GM18867 (cell line): ENCODE results near the gene PDE2A.

Experiments
- ATAC-seq: cut with Tn5 transposase; IDR thresholded peaks from one replicate; pipeline ENCODE4 v1.9.1; 2021; ENCODE audit warnings: mild to moderate bottlenecking, moderate library complexity; ENCODE audit not compliant: unreplicated experiment

The PDE2A gene

DNA sequence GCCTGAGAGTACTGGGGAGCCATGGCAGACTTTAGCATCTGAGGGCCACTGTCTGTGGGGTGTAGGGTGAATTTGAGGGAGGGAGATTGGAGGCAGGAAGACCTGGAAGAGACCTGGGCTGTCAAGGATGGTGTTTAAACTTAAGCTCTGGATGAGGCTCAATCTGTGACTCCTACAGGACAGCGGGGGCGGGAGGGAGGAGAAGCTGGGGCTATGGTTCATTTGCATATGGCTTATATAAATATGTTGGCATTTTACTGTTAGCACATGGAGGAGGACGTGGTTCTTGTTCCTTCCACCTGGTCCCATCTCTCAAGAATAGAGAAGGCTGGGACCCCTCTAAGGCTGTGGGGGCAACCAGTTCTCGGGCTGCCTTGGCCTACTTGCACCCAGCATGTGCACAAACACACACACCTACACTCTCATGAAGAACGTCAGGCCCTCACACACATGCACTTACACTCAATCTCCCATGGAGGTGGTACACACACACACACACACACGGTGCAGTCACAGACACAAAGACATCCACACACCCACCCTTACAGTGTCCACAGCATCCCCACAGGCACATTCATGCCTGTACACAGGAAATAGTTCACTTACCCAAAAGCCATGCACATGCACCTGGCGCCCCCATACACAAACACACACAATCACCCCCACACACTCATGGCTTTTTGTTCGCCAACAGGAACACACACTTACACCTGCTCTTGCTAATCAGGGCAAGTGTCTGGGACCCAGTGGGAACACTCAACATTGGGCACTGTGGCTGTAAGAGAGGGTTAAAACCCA lies 81.3 kb downstream of the PDE2A start:
- ATAC-seq = no peak

DNA sequence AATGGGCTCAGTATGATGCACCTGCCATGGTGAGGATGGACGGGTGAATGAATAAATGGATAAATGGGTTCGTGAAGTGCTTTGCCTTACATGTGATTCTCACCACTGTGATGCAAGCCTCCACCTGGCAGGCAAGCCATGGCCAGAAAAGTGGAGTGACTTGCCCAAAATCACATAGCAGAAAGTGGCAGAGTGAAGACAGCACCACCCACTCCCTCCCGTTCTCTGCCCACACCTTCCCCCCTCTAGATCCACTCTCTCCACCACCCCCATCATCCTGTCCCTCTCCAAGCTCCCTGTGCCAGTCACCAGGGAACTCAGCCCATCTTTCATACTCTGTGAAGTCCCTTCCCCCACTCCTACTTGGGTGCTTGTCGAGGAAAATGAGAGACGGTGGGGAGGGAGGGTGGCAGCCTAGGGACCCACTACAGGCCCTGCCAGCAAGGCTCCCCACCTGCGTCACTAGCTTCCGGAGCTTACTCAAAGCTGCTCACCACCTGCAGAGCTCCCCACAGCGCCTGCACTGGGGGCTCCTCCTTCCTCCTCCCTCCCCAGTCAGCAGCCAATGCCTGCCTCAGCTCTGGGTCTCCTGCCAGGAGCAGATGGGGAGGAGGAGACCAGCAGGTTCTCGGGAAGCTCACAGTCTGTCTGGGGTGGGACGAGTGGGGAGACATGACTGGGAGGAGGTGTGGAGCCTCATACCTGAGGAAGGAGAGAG lies 82.3 kb downstream of the PDE2A start:
- ATAC-seq = no peak

DNA sequence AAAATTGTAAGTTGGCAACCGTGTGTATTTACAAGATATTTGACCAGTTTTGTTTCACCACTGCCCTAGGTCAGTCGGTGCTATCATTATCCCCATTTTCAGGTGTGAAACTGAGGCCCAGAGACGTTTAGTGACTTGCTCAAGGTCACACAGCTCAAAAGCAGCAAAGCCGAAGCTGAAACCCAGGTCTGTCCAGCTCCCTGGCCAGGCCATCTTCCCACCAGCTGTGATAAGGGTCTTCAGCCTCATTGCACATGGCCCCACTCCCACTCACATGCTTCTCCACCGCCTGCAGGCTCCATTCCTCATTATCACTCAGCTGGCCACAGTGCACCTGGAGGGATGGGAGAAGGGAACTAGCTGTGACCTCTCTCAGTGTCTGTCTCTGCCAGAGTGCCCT lies 83.2 kb downstream of the PDE2A start:
- no peak for ATAC-seq

DNA sequence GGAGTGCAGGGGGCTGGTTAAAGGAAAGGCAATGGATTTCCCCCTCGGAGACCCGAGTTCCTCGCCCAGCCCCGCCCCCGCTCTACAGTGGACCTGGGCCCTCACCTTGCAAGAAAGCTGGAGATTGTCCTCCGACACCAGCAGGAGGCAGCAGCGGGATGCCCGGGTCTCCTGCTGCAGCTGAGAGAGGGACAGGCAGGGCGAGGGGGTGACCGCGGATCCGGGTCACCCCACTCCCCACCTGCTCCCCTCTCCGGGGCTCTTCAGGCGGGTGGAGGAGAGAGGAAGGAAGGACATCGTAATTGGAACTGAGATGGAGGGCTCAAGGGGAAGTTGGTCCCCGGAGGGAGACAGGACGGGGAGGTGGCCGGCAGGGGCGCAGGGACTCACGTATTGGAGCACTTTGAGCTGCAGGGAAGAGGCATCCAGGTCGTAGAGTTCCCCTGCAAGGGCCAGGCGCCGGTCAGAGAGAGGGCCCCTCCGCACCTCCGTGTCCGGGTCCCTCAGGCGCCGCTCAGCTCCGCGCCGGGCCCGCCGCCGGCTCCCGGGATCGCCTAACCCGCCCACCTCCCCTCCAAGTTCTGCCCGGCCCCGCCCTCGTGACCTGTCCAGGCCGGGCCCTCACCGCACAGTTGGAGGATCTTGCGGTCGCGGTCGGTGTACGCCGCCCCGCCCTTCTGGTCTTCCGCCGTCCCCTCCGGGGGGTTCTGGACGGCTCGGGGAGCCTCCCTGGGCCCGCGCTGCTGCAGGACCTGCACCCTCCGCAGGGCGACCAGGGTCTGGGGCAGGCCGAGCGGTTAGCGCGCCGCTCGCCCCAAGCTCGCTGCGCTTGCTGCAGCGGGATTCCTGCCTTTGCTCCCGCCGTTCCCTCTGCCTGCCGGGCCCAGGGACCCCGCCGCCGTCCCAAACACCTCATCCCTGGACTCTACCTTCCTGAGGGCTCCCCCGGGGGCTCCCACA lies 84.1 kb downstream of the PDE2A start:
- ATAC-seq = no peak

DNA sequence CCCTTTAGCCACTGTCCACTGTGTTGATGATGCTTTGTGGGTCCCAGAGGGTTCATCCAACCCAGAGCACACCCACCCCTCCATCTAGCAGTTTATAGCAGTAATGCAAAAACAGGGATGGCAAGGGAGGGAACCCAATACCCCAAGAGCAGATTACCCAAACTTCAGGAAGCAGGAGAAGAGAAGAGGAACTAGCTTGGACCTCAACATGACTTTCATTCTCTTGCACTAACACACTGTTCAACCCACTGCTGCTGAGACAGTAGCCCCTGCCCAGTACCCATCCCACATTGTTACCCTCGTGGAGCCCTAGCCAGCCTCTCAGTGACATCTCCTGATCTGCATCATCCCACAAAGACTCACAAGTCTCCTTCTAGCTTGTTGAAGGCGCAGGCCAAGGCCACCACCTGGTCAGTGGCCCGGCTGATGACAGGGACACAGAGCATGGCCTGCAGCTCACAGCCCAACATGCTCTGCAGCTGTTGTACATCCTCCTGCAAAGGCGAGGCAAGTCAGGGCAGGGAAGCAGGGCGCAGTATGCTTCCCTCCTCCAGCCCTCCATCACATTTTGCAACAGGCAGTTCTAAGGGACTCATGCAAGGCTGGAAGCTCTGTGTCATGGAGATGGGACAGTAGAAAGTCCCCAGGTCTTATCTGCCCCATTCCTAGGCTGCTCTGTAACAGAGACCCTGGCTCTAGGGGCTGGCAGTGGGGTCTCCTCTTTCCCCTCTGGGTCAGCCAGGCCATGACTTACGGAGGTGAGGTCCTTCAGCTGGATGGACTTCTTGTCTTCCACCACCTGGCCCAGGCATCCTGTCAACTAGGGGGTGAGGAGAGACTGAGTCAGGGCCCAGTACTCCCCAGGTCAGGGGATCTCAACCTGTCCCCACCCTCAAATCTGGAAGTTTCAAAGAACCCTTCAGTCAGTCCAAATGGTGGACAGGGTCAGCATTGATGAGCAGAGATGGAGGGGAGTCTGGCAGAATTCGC lies 85.5 kb downstream of the PDE2A start:
- ATAC-seq = no peak

DNA sequence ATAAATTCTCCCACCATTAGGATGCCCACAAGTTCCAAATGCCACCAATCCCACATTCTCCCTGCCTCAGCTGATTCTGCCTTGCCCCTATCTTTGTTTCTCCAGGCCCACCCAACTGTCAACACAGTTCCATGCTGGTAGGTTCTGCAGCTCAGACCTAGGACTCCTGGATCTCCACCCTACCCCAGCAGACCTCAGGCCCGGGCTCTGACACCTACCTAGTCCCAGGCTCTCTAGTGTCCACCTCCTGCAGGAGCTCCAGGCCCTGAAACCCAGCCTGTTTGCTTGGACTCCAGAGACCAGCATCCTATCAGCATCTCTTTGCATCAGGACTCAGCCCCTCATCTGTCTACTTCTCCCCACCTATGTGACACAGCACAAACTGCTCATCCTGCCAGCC lies 86.5 kb downstream of the PDE2A start:
- no peak for ATAC-seq

DNA sequence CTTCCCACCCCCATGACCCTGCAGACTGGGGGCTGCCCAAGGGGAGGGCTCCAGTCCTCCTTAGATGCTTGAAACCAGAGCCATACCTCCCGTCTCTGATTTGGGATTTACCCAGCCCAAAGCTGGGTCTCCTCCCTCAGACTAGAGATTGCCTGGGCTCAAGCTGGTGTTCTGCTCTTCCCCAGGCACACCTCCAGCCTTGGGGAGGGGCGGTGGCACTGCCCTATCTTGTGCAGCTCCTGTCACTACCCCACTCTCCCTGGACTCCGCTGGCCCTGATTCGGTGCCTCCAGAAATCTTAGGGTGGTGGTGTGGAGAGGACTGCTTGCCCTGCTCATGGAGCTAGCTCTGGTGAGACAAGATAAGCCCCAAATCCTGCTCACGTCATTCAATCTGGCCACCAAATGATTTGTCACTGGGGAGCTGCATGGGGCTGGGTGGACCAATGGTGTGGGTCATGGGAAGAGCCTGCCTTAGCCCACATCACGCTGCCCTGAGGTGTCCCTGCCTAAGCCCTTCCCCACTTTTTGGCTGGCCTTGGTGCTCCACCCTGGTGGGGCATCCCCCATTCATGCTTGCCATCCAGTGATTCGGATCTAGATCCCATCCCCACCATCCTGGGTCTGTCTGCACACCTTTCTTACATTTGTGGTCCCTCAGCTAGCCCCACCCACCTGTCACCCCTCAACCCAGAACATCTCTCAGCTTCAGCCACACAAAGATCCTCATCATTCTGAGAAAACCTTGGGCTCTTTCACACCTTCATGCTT lies 87.7 kb downstream of the PDE2A start:
- no peak for ATAC-seq

DNA sequence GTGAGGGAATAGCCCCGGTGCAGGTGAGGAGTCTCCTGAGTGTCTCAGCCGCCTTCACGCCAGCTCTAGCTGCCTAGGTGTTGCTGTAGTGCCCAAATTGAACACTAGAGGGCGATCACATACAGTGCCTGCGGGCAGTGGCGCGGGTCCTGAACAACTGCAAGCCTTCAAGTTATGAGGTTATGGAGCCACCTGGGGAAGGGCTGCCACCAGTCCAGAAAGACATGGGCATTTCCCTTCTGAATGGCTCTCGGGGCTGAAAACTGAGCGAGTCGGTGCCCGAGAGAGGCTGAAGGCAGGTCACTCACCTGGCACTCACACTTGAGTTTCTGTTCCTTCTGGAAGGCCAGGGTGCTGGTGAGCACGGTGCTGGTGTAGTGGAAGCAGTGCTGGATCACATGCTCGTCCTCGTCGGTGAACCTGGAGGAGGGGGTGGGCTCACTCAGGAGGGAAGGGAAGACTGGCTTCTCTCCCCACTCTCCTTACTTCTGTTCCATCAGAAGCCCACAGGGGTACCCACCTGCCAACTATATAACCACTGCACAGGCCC lies 88.4 kb downstream of the PDE2A start:
- no peak for ATAC-seq

DNA sequence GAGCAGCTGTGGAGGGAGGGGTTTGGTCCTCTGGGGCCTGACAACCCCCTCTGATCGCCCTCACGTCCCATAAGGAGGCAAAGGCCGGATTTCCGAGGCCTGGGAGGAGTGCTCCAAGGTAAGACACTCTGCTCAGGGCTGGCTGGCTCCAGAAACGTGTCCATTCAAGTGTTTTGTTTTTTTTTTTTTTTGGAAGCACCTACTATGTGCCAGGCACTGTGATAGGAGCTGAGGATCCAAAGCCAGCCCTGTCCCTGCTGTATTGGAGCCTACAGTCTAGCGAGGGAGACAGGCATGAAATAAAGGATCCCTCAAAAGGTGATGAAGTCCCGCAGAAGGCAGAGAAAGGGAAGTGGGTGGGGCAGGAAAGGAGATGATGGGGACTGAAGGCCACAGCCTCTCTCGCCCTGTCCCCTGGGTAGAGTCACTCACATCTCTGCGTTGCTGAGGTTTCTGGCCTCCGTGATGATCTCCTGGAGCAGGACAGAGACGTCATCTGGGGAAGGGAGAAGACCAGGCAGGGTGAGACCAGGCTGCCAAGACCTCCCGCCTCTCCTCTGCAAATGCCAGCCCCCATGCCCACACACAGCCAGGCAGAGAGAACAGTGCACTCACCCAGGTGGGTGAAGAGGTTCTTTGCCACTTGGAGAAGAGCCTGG lies 89.2 kb downstream of the PDE2A start:
- ATAC-seq = no peak

DNA sequence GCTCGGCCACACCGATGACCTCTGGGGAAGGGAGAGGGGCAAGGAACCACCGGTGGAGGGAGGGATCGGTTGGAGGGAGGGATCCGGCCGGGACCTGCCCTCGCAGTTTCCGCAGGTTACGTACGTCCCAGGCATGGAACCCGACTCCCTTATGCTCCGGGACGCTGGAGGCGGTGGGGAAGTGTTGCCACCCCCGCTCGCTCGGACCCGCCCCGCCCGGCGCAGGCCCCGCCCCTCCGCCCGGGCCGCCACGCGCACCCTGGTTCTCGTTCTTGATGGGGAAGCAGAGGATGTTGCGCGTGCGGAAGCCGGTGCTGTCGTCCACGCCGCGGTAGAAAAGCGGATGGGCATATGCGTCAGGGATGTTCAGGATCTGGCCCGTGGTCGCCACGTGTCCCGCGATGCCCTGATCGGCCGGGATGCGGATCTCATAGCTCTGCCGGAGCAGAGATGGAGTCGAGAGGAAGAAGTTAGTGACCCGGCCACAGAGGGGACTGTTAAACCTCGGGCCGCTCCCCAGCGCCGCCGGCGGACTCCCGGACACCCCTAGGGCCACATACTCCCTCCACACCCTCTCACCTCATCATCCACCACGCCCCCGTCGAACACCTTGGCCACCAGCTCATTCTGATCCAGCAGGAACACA lies 89.8 kb downstream of the PDE2A start:
- no peak for ATAC-seq

DNA sequence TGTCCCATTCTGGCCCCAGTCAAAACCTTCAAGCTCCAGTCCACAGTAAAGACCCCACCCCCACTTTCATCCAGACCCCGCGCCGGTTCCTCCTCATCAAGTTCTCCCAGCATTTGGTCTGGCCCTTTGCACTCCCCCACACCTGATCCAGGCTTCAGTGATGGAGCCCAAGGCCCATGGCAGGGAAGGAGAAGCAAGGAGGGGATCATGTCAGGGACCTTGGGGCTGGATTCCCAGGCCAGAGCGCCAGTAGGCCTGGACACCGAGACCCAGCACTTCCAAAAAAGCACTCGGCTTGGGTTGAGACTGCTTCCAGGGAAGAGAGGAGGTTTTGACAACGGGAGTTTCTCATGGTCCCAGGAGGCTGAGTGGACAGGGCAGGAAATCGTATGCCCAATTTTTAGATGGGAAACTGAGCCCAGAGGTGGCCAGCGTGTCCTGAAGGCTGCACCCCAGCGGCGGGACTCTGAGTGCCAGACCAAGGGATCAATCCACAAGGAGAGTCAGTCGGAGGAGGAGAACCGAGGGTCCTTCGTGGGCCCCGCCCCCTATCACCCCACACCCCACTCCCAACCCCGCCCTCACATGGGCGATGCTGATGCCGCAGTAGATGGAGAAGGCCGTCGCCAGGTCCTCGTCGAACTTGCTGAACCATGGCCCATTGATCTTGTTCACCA lies 90.5 kb downstream of the PDE2A start:
- ATAC-seq = no peak

DNA sequence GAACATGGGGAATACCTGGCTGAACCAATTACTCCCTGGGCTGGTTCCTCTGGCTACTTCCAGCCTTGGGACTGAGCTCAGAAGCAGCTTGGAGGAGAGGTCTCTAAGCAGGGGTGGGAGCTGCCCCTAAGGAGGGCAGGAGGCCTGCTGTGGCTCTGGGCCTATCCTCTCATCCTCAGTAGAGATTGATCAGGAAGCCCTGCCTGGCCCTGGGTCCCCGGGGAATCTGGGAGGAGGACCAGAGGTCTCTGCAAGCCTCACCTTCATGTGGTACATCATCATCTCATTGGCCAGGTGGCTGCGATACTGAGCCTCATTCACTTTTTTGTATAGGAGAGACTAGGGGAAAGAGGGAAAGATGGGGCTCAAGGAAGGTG lies 91.1 kb downstream of the PDE2A start:
- ATAC-seq = no peak

DNA sequence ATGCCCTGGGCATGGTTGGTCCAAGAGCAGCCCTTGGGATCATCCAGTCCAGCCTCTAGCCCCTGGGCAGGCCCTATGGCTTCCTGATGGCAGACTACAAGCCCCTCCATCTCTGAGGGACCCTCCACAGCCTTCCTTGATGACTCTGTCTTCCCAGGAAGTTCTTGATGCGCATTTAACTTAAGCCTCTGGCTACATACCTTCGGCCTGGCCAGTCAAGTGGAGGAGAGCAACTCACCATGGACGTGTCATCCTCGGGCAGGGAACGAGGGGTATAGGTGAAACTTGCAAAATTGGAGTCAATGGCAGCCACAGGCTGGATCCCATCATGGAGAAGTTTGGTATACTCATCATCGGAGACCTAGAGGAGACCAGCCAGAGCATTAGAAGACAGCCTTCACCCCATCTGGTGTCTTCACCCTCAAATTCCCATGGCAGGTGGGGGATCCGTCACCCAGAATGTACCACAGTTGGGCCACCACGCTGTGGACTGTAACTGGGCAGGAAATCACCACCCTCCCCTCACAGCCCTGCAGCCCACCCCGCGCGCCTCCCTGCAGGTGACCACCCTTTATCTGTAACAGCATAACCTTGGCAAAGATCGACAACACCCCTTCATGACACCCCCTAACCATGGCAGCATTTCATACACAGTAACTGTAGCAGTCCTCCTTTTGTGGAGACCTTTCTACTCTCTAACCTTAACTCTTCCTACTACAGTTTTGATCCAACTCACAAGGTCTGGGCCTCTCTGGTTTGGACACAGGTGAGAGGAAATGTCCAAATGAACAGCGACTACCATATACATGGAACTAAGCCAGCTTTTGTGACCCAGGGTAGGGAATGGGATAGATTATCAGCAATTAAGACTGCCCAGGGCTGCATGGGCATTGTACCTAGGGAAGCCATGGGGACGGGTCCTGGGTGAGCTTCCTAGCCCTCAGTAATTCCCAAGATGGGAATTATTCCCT lies 91.7 kb downstream of the PDE2A start:
- ATAC-seq = no peak

DNA sequence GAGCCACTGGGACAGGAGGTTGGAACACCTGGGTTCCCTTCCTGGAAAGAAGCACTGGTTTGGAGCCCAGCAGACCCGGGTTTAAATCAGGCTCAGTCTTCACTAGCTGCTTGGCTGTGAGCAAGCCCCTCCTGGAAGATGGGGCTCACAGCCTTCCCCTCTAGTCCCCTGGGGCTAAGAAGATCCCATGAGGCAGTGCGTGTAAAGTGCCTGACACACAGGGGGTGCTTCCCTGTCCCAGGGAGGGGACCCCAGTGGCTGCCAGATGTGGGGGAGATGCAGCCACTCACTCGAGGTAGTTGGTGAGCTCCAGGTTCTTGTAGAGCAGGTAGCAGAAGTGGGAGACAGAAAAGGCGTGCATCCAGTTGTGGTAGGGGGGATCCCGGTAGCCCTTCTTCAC lies 93.2 kb downstream of the PDE2A start:
- ATAC-seq = no peak

DNA sequence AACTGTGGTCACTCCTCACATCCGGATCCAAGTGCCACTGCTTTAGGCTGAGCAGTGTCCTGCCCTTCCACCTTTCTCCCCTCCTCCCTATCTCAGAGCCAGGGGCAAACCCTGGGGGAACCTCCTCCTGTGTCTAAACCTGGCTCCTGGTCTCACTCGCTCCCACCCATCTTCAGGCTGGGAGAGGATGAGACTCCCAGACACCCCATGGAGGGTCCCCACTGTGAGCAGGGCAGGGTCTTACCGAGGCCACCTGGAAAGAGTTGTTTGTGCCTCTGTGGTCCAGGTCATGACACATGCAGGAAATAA lies 93.6 kb downstream of the PDE2A start:
- ATAC-seq = no peak

DNA sequence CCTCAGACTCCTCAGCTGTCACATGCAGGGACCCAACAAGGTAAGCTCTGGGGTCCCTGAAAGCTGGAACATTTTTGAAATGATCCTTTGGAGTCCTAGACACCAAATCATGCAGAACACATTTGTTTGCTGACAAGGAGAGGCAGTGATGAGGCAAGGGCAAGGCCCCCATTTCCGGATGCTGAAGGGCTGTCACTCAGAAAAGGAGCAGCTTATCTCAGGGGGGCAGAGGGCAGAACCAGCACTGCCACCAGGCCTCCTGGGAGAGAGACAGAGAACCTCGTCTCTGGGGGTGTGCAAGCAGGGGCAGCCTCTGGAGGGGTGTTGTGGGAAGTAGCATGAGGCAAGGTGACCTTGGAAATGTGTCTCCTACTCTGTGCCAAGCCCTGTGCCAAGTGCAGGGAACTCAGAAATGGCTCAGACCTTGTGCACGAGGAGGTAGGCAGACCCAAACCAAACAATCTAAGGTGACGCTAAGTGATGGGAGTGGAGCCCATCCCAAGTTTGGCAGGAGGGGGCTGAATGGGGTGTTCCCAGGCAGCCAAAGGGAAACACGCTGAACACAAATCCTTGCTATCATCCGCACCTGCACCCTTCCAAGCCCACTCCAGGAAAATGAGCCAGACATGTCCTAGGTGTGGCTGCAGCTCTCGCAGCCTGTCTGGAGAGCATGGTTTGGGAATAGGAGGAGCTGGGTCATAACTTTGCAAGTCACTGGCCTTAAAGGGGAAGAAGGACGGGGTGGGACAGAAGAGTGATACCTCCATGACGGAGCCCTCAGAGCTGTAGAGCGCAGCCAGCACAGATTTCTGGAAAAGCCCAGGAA lies 94.2 kb downstream of the PDE2A start:
- ATAC-seq = no peak
